K562 (cell line): ENCODE data around the gene LYPLA2. TPM values are rescaled to one million over a fixed set of nuclear protein-coding genes. Genes with fewer than 3 reads are reported as not detected.
A peak's percentile ranks its signal among the peaks of the same experiment; 100 is the strongest.

Source experiments
- CBFA2T2 ChIP-seq: fragments of 450-650 bp; conservative IDR thresholded peaks from 2 replicates; pipeline ENCODE4 v1.6.1; 2017; ENCODE audit warnings: mild to moderate bottlenecking
- CHCHD3 ChIP-seq: fragments of 250-450 bp; sonication (Bioruptor Pico); IDR thresholded peaks from 2 replicates; pipeline ENCODE4 v2.1.2; 2022; ENCODE audit warnings: mild to moderate bottlenecking
- CHD4 ChIP-seq: fragments of 200-600 bp; sonication (generic); IDR thresholded peaks from 3 replicates; pipeline ENCODE4 v1.6.1; 2012; ENCODE audit warnings: low read depth, mild to moderate bottlenecking, mixed read lengths, low read length, inconsistent platforms; ENCODE audit not compliant: insufficient read depth, insufficient replicate concordance, poor library complexity, severe bottlenecking
- HDAC1 ChIP-seq, 2 experiments: fragments of 450-650 bp; IDR thresholded peaks; 2 replicates each; pipeline ENCODE4 v1.6.1; 2016 to 2017; ENCODE audit warnings: inconsistent platforms in 1 of 2, mild to moderate bottlenecking in 1 of 2, moderate library complexity in 1 of 2
- HLTF ChIP-seq: fragments of 450-650 bp; IDR thresholded peaks from 2 replicates; pipeline ENCODE4 v1.6.1; 2016
- KDM2B ChIP-seq: fragments of 250-450 bp; sonication (Bioruptor Pico); IDR thresholded peaks from 2 replicates; pipeline ENCODE4 v1.8.0; 2021; ENCODE audit warnings: mild to moderate bottlenecking, moderate library complexity
- NFATC3 ChIP-seq: fragments of 450-650 bp; IDR thresholded peaks from 2 replicates; pipeline ENCODE4 v1.6.1; 2017; ENCODE audit warnings: mild to moderate bottlenecking
- NFRKB ChIP-seq: fragments of 450-650 bp; IDR thresholded peaks from 2 replicates; pipeline ENCODE4 v1.6.1; 2016; ENCODE audit warnings: low read depth
- PHF21A ChIP-seq: fragments of 450-650 bp; IDR thresholded peaks from 2 replicates; pipeline ENCODE4 v1.6.1; 2017; ENCODE audit warnings: low read depth, borderline replicate concordance
- TGIF2 ChIP-seq: sonication (generic); formaldehyde crosslinking; IDR thresholded peaks from 2 replicates; pipeline ENCODE4 v1.8.1; 2022; ENCODE audit warnings: mild to moderate bottlenecking, missing genetic modification reagents, moderate library complexity
- THRB ChIP-seq: fragments of 450-650 bp; formaldehyde crosslinking; conservative IDR thresholded peaks from 2 replicates; pipeline ENCODE4 v1.4.0; 2022; ENCODE audit warnings: mild to moderate bottlenecking, missing genetic modification characterization
- TRIM25 ChIP-seq: fragments of 450-650 bp; IDR thresholded peaks from 2 replicates; pipeline ENCODE4 v1.7.0; 2016; ENCODE audit warnings: borderline replicate concordance
- XRCC5 ChIP-seq: fragments of 200-400 bp; formaldehyde crosslinking; IDR thresholded peaks from 2 replicates; pipeline ENCODE4 v1.6.1; 2017; ENCODE audit warnings: low read depth, mild to moderate bottlenecking, low read length
- ZEB2 ChIP-seq: fragments of 450-650 bp; IDR thresholded peaks from 2 replicates; pipeline ENCODE4 v1.6.1; 2016
- ZNF165 ChIP-seq: fragments of 250-450 bp; sonication (Bioruptor Pico); IDR thresholded peaks from 2 replicates; pipeline ENCODE4 v1.4.0; 2020; ENCODE audit warnings: borderline replicate concordance
- ZNF282 ChIP-seq: sonication (generic); formaldehyde crosslinking; IDR thresholded peaks from 2 replicates; pipeline ENCODE4 v1.8.1; 2023; ENCODE audit warnings: missing genetic modification reagents
- ZNF324 ChIP-seq: fragments of 250-450 bp; sonication (Bioruptor Pico); IDR thresholded peaks from 2 replicates; pipeline ENCODE4 v1.4.0; 2020; ENCODE audit warnings: mild to moderate bottlenecking
- polyA plus RNA-seq, 8 experiments: library from polyadenylated mRNA; depleted of rRNA in 4 of 8; stranded (reverse) in 5 of 8; unstranded in 3 of 8; fragments of >200 nt; fragmentation: Nextera tagmentation in 2 of 8; fragmentation: Illumina TruSeq in 1 of 8; extraction: Ambion mirVana in 2 of 8; extraction: Trizol in 1 of 8; gene quantifications; 2 replicates each; pipeline versions ENCODE4 v1.2.1 to v1.2.3, GENCODE V29; 2011 to 2014; ENCODE audit warnings: inconsistent platforms in 1 of 8, missing spikeins in 1 of 8
- total RNA-seq, 7 experiments: library from RNA; depleted of rRNA in 6 of 7; stranded (reverse); fragments of >200 nt in 6 of 7; fragmentation: Illumina TruSeq in 2 of 7; extraction: Trizol in 2 of 7; gene quantifications; 2 replicates each; pipeline versions ENCODE4 v1.2.1 to v1.2.3, GENCODE V29; 2011 to 2021; ENCODE audit warnings: low replicate concordance in 1 of 7
- TF ChIP-seq, protein P1 (sequence below): sonication (generic); formaldehyde crosslinking; IDR thresholded peaks from 2 replicates; pipeline ENCODE4 v1.8.1; 2023; ENCODE audit warnings: mild to moderate bottlenecking, missing genetic modification reagents
- TF ChIP-seq, protein P2 (sequence below): fragments of 450-650 bp; IDR thresholded peaks from 2 replicates; pipeline ENCODE4 v1.6.1; 2014; ENCODE audit warnings: low read depth, mild to moderate bottlenecking, moderate library complexity, borderline replicate concordance
- TF ChIP-seq, protein P3 (sequence below): fragments of 250-450 bp; sonication (Bioruptor Pico); IDR thresholded peaks from 2 replicates; pipeline ENCODE4 v1.8.0; 2021; ENCODE audit warnings: borderline replicate concordance, mild to moderate bottlenecking, moderate library complexity; ENCODE audit not compliant: poor library complexity, severe bottlenecking

The LYPLA2 gene
- total and polyA plus RNA-seq, 9 of the 15 experiments (the other 6 are each of a cell fraction or from before 2014, with no cell fraction given): 3.9 to 128 (median 60.1) TPM

GRCh38 chr1:23743287-23744152 lies 47.4 kb upstream of the LYPLA2 start, which contains the start of gene ELOA (continued):
- TF ChIP-seq, protein P1, sequence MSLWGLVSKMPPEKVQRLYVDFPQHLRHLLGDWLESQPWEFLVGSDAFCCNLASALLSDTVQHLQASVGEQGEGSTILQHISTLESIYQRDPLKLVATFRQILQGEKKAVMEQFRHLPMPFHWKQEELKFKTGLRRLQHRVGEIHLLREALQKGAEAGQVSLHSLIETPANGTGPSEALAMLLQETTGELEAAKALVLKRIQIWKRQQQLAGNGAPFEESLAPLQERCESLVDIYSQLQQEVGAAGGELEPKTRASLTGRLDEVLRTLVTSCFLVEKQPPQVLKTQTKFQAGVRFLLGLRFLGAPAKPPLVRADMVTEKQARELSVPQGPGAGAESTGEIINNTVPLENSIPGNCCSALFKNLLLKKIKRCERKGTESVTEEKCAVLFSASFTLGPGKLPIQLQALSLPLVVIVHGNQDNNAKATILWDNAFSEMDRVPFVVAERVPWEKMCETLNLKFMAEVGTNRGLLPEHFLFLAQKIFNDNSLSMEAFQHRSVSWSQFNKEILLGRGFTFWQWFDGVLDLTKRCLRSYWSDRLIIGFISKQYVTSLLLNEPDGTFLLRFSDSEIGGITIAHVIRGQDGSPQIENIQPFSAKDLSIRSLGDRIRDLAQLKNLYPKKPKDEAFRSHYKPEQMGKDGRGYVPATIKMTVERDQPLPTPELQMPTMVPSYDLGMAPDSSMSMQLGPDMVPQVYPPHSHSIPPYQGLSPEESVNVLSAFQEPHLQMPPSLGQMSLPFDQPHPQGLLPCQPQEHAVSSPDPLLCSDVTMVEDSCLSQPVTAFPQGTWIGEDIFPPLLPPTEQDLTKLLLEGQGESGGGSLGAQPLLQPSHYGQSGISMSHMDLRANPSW (CRISPR knock-in tag): no peak
- no peak for TF ChIP-seq TRIM25
- TF ChIP-seq, protein P2, sequence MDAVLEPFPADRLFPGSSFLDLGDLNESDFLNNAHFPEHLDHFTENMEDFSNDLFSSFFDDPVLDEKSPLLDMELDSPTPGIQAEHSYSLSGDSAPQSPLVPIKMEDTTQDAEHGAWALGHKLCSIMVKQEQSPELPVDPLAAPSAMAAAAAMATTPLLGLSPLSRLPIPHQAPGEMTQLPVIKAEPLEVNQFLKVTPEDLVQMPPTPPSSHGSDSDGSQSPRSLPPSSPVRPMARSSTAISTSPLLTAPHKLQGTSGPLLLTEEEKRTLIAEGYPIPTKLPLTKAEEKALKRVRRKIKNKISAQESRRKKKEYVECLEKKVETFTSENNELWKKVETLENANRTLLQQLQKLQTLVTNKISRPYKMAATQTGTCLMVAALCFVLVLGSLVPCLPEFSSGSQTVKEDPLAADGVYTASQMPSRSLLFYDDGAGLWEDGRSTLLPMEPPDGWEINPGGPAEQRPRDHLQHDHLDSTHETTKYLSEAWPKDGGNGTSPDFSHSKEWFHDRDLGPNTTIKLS: peak; percentile 40; the same call in 1 of the 2 replicates
- TF ChIP-seq XRCC5: peak; percentile 22; the same call in 1 of the 2 replicates
- TF ChIP-seq, protein P3, sequence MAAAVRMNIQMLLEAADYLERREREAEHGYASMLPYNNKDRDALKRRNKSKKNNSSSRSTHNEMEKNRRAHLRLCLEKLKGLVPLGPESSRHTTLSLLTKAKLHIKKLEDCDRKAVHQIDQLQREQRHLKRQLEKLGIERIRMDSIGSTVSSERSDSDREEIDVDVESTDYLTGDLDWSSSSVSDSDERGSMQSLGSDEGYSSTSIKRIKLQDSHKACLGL (CRISPR knock-in tag): no peak
- TF ChIP-seq ZNF165 (CRISPR knock-in tag): no peak
- TF ChIP-seq TGIF2 (CRISPR knock-in tag): peak; percentile 87; the same call in 1 of the 2 replicates
- TF ChIP-seq HDAC1 (IDR thresholded peaks at IDR 0.05): peak; percentile 50; a peak in 2 of 4 replicates
- TF ChIP-seq PHF21A: no peak
- TF ChIP-seq CHCHD3: 0 out of 2 replicates have a peak, but pooled peaks have one; percentile 23
- no peak for TF ChIP-seq THRB (CRISPR knock-in tag)
- TF ChIP-seq ZEB2: no peak
- TF ChIP-seq KDM2B (CRISPR knock-in tag): 0 out of 2 replicates have a peak, but pooled peaks have one; percentile 68
- peak; percentile 90 for TF ChIP-seq ZNF282 (CRISPR knock-in tag)
- TF ChIP-seq NFRKB: peak; percentile 58; the same call in 1 of the 2 replicates
- TF ChIP-seq ZNF324 (CRISPR knock-in tag): no peak
- TF ChIP-seq NFATC3: no peak
- no peak for TF ChIP-seq CBFA2T2
- no peak for TF ChIP-seq CHD4
- no peak for TF ChIP-seq HLTF
